Nephron (organoid): ENCODE results near the gene CCDC91.

Experiments
- H3K27ac Mint-ChIP-seq, 3 experiments: 2 replicates each; pipeline ENCODE4 v1.8.0; 2020; ENCODE audit warnings: mixed read lengths in 3 of 3, mild to moderate bottlenecking in 2 of 3, moderate library complexity in 1 of 3
- H3K27me3 Mint-ChIP-seq: 2 replicates; pipeline ENCODE4 v1.8.0; 2021; ENCODE audit warnings: low read depth, mild to moderate bottlenecking, moderate library complexity, mixed read lengths
- H3K36me3 Mint-ChIP-seq: 2 replicates; pipeline ENCODE4 v1.8.0; 2020; ENCODE audit warnings: low read depth, mixed read lengths
- H3K4me1 Mint-ChIP-seq: 2 replicates; pipeline ENCODE4 v1.8.0; 2020; ENCODE audit warnings: mixed read lengths
- H3K4me3 Mint-ChIP-seq, 3 experiments: 2 replicates each; pipeline ENCODE4 v1.8.0; 2020; ENCODE audit warnings: mild to moderate bottlenecking in 3 of 3, mixed read lengths in 3 of 3, moderate library complexity in 2 of 3
- H3K9me3 Mint-ChIP-seq: 2 replicates; pipeline ENCODE4 v1.8.0; 2020; ENCODE audit warnings: mixed read lengths
- TF ChIP-seq, protein P1 (sequence below), 3 experiments: fragments of 200-600 bp; sonication (generic); IDR thresholded peaks; one replicate each; pipeline ENCODE4 v1.5.0; 2021; ENCODE audit warnings: antibody characterized with exemption in 3 of 3; ENCODE audit not compliant: unreplicated experiment in 3 of 3

CCDC91 gene

DNA sequence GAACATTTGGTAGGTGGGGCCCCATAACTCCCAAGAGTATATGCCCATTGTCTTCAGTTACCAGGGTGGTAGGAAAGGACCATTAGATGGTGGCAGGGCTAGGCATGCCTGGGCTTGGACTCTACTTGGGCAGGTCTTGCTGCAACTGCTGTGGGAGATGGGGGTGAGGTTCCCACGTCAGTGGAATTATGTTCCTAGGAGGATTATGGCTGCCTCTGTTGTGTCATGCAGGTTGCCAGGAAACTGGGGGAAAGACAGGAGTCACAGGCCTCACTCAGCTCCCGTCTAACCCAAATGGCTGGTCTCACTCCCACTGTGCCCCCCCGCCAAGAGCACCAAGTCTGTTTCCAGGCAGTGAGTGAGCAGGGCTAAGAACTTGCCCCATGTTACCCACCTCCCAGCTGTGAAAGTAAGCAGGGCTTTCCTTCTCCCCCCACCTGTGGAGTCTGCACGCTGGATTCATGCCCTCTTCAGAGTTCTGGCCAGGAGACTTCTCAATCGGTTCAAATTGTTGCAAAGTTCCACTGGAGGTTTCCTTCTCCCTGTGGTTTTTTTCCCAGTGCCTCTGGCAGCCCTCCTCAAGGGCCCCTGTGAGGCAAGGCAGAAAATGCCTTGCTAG, 337.5 kb downstream of the CCDC91 start:
- H3K27me3 Mint-ChIP-seq: no peaks in the 10 kb centered on the region
- peaks cover 22% of the 10 kb centered on the region for H3K36me3 Mint-ChIP-seq
- H3K27ac Mint-ChIP-seq: no peak overlapping the region
- H3K4me3 Mint-ChIP-seq: no peak overlapping the region
- peaks cover 46% of the 10 kb centered on the region for H3K9me3 Mint-ChIP-seq
- H3K4me1 Mint-ChIP-seq: no peaks in the 10 kb centered on the region
- TF ChIP-seq, protein P1, sequence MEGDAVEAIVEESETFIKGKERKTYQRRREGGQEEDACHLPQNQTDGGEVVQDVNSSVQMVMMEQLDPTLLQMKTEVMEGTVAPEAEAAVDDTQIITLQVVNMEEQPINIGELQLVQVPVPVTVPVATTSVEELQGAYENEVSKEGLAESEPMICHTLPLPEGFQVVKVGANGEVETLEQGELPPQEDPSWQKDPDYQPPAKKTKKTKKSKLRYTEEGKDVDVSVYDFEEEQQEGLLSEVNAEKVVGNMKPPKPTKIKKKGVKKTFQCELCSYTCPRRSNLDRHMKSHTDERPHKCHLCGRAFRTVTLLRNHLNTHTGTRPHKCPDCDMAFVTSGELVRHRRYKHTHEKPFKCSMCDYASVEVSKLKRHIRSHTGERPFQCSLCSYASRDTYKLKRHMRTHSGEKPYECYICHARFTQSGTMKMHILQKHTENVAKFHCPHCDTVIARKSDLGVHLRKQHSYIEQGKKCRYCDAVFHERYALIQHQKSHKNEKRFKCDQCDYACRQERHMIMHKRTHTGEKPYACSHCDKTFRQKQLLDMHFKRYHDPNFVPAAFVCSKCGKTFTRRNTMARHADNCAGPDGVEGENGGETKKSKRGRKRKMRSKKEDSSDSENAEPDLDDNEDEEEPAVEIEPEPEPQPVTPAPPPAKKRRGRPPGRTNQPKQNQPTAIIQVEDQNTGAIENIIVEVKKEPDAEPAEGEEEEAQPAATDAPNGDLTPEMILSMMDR (IDR thresholded peaks at IDR 0.05; ENCODE audit: unreplicated experiment in 3 of 3): no peak

DNA sequence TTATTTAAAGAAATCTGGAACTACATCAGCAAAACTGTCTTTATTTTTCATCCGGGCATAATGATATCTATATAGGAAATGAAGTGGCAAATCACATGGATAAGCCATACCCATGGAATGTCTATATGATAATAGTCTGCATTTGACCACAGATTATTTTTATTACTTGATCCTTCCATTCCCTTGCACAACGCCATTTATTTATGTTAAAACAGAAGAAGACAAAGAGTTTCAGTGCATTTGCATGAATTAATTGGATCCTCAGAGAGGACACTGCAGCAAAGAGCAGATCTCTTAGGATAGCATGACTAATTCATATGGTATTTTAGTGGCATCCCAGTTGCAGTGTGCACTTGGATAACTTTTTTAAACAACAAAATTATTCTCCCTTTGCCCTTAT, 345.0 kb downstream of the CCDC91 start:
- H3K9me3 Mint-ChIP-seq: peaks cover 3% of the 10 kb centered on the region
- H3K27me3 Mint-ChIP-seq: no peaks in the 10 kb centered on the region
- no peak overlapping the region for H3K4me3 Mint-ChIP-seq
- TF ChIP-seq, protein P1 (IDR thresholded peaks at IDR 0.05; ENCODE audit: unreplicated experiment in 3 of 3): no peak
- no peaks in the 10 kb centered on the region for H3K36me3 Mint-ChIP-seq
- H3K27ac Mint-ChIP-seq: no peak overlapping the region
- H3K4me1 Mint-ChIP-seq: no peaks in the 10 kb centered on the region

DNA sequence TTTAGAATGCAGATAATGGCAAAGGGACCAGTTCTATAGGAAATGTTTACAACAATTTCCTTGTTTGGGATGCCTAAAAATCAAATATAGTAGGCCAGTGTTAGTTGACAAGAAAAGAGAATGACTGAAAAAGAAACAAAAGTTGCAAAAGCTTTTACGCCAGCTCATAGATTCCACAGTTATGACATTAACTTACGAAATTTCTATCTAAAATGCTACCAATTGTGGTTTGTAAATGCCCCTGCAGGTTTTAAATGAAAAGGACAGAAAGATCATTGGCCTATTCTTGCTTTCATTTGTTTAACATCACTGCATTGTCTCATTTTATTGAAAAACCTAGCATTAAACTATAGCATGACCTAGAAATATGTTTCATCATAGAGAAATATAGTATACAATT, 345.8 kb downstream of the CCDC91 start:
- H3K4me3 Mint-ChIP-seq: no peak overlapping the region
- H3K27me3 Mint-ChIP-seq: no peaks in the 10 kb centered on the region
- no peaks in the 10 kb centered on the region for H3K4me1 Mint-ChIP-seq
- H3K27ac Mint-ChIP-seq: no peak overlapping the region
- H3K9me3 Mint-ChIP-seq: peaks cover 3% of the 10 kb centered on the region
- TF ChIP-seq, protein P1 (IDR thresholded peaks at IDR 0.05; ENCODE audit: unreplicated experiment in 3 of 3): no peak
- H3K36me3 Mint-ChIP-seq: no peaks in the 10 kb centered on the region

DNA sequence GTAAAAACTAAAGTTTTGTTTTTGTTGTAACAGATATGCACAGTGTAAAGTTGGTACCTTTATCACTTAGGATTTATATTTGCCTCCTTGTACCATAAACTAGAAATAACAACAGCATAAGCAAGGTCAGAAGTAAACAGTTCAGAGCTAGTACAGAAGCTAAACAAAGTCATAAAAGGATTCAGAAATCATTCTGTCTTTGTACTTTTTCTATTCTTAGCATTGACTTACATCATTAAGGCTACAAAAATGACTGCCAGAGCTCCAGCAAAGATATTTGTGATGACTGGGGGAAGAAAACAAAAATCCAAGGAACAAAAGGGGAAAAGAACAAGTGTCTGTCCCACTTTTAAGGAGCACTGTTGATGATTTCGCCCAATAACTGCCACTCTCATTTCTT, 347.2 kb downstream of the CCDC91 start:
- Mint-ChIP-seq H3K9me3 (peaks cover 3% of the 10 kb centered on the region), H3K27ac (no peak overlapping the region), H3K27me3 (no peaks in the 10 kb centered on the region), H3K4me1 (no peaks in the 10 kb centered on the region), H3K36me3 (no peaks in the 10 kb centered on the region), H3K4me3 (no peak overlapping the region)
- TF ChIP-seq, protein P1 (IDR thresholded peaks at IDR 0.05; ENCODE audit: unreplicated experiment in 3 of 3): no peak

DNA sequence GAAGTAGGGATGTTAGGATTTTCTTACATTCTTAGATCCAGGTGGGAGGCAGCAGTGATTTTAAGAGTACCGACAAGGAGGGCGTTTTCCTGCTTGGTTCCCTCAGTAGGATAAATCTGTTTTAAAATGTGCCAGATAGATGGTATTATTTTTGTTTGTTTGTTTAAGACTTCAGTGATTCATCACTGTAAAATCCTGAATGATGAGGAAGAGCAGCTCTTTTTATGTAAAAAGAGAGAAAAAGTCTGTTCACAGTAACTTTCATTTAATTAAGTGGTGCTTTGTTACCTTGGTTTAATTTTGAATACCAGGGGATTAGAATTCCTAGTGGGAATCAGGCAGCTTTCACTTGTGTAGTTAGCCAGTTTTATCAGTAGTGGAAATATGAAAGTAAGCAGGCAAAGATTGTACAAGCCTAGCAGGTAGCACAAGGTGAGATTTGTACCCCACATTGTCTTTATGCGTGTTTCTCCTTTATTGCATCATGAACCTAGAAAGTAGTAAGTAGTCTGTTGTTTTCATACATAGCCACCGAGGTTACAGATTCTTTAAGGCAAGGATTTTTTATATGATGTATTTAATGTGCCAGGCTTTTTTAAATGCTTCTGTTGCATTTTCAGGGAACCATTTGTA, 349.6 kb downstream of the CCDC91 start:
- Mint-ChIP-seq H3K9me3 (peaks cover 3% of the 10 kb centered on the region), H3K4me3 (no peak overlapping the region)
- TF ChIP-seq, protein P1 (IDR thresholded peaks at IDR 0.05; ENCODE audit: unreplicated experiment in 3 of 3): no peak

DNA sequence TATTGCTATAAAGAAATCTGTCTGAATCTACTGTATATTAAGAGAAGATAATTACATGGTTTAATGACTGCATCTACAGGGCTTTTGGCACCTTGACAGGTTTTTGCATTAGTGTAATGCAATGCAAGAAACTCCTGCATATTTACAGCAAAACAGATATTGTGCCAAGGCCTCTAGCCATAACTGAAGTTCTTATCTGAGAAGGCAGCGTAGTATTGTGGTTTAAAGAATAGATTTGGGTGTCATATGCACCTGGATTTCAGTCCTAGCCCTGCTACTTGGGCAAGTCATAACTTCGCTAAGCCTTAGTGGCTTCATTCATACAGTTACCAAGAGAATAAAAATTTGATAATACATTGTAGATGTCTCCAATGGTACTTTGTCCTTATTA, 350.1 kb downstream of the CCDC91 start:
- Mint-ChIP-seq H3K9me3 (peaks cover 3% of the 10 kb centered on the region), H3K4me1 (no peaks in the 10 kb centered on the region), H3K4me3 (no peak overlapping the region), H3K27ac (no peak overlapping the region), H3K36me3 (no peaks in the 10 kb centered on the region), H3K27me3 (no peaks in the 10 kb centered on the region)
- TF ChIP-seq, protein P1 (IDR thresholded peaks at IDR 0.05; ENCODE audit: unreplicated experiment in 3 of 3): no peak

More for the DNA sequence above, 349.6 kb downstream of the CCDC91 start:
- H3K4me1 Mint-ChIP-seq: no peaks in the 10 kb centered on the region
- no peaks in the 10 kb centered on the region for H3K36me3 Mint-ChIP-seq
- no peaks in the 10 kb centered on the region for H3K27me3 Mint-ChIP-seq
- H3K27ac Mint-ChIP-seq: no peak overlapping the region
